NCI-H2029 treated with DMSO at 0.1 percent for 48 hours (cell line): Measurements from ENCODE around the gene CYB561D2.

Source experiments
- DNase-seq: peaks from one replicate; lab custom pipeline; 2025; lab: John Stamatoyannopoulos, UW

CYB561D2 gene

DNA sequence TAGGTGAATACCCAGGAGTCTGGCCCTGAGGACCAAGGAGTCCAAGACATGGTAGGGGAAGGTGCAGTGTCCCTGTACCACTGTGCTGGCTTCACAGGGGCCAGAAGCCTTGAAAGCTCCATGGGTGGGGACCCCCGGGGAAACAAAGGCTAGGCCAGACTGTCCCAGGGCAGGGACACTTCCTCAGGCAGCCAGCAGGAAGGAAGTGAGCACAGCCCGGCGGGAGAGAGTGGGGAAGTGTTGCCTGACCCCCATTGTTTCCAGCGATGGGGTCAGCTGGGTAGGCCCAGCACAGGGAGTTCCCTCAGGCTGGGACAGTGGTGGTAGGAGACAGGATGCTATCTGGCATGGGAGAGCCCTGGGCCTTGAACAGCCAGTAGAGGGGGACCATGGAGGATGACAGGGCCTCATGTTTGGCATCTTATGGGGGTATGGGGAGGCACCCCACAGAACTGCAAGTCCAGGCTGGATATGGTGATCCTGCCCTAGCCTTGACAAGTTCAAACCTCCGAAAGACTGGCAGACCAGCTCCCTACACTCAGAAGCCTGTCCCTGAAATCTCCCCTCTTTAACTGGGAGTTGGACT, 27.0 kb upstream of the CYB561D2 start:
- no peak for DNase-seq

DNA sequence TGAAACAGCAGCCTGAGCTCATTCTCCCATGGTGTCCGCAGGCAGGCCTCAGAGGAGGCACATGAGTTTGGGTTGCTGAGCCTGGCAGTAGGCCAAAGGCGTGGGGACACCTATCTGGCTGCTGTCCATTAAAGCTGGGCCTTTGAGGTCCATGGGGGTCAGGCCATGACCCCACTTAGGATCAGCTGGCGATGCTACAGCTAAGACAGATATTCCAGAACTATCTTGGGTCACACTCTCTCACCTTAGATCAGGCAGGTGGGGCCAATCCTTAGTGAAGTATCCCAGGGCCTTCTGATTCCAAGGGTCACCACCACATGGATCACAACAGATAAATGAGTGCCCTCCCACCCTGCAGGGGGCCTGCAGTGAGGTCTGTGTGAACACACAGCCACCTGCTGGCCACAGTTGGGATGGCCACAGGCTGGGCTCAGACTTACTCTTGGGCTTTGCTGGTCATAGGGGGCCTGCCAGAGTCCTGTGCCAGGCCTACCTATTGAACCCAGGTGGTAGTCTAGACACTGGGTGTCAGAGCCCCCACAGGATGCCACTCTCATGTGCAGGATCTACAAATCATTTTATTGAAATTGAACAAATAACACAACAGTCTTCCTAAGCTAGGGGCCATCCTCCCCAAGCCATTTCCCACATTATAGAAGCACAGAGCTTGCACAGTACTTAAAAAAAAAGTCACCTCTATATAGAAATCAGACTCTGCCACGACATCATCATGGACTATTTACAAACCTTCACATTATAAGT, 26.1 kb upstream of the CYB561D2 start:
- no peak for DNase-seq

DNA sequence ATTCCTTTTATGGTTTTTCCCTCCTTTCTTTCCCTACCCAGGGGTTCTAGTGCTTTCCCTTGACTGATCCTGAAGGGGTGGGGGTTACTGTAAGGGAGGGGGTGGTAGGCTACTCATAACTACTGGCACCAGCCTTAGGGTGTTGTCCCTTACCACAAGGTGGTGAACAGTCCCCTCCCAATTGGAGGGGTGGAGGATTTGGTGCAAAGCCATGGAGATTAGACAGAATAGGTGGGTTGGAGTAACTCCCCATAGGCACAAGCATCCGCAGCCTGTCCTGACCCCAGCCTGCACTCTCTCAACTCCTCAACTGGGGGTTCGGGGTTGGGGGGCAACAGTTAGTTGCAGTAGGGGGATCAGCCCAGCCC, 25.6 kb upstream of the CYB561D2 start:
- DNase-seq, result no peak

DNA sequence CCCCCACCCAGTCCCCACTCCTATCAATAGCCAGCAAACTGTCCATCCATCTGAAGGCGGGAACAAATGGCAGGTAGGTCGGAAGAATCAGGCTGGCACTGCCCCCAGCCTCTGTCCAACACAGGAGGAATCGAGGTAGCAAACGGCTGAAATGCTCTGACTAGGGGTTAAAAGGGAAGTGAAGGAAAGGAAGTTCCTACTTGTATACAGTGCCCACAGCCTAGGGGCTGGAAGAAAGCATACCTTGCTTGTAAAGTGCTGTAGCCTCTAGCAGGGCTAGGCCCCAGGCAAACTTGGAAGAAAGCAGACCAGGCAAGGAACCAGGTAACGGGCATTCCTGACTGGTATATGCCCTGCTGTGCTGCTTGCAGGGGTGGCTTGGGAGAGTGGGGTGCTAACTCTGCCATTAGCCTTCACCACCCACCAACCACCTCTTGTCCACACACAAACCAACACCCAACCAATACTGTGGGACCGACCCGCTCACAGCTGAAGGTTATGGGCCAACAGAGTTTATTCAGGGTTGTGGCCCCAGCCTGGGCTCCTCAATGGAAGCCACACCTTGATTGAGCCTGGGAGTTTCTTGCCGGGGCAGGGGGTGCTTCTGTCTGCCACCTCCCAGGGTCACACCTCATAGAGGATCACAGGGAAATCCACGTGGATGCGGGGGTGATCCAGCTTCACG, 25.0 kb upstream of the CYB561D2 start:
- no peak for DNase-seq

DNA sequence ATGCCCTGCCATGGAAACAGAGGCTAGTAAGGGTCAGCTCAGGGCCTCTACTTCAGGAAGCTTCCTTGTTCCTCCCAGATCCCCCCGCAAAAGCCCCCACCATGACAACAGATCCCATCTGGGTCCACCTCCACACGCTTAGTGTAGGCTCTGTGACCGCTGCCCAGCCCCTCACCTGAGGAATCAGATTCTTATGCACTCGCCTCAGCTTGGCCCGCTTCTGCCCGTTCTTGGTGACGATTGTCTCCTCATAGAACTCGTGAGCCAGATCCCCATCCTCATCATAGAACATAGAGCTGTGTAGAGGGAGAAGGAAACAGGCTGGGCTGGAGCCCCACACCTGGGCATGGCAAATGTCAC, 24.5 kb upstream of the CYB561D2 start:
- no peak for DNase-seq

DNA sequence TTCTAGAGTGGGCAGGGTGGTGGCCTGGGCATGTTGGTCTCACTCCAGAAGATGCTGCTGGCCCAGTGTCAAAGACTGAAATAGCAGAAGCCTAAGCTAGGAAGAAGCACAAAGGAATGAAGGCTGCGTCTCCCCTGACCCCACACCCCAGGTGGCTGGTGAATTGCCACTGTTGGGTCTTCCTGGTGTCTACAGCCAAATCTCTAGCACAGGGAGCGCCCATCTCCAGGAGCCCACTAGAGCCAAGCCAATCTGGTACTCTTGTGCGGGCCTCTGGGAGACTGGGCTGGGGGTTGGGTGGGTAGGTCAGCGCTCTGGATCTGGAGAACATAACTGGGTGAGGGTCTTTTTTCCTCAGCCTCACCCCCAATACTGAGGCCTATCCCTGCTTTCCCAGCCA, 23.5 kb upstream of the CYB561D2 start:
- DNase-seq, result no peak

DNA sequence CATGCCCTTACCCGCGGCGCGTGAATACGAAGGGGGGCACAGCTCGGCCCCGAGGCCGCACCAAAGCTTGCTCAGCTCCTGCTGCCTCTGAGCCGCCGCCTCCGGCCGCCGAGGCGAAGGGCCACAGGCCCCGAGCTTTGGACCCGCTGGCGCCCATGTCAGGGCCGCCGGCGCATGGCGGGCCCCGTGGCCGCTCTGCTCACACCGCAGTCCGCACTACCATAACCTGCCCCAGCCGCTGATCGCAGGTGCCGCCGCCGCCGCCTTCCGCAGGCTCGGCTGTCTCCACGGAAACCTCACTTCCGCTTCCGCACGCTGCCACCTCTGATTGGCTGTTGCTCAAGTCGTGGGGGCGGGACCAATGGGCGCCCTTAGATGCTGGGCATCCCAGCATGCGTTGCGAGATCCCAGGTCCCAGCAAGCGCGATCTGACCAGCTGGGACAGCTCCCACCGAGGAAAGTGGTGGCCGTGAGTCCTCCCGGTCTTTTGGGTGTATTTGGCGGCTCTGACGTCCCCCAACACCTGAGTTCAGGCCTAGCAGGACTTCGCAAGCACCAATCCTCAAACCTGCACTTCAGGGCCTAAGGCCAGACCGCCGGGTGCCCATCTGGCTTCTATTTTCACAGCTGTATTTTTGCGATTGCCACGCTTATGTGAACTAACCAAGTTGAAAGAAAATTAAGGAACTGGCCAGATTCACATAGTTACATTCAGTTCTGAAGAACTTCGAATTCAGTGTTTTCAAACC, 22.5 kb upstream of the CYB561D2 start, which contains the start of gene TUSC2:
TUSC2 (minus strand) TSS at position 281 of the 749 bp plus-strand sequence; CDS start at position 157, 124 bp downstream.
- peak; percentile 43 for DNase-seq

DNA sequence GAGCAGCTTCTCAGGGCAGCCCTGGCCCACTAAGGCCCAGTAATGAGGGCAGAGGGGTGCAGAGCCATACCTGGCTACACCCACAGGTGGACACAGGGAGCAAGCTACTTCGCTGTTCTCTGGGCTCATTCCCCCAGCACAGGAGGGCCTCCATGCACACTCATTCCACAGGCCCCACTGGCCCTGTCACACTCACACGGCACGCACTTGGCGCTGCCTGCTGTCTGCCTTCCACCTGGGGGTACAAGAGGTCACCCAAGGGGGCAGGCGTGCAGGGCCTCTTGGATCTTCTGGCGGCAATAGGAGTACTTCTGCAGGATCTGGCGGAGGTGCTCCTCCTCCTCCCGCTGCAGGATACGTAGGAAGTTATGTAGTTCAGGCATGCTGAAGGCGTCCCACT, 20.3 kb upstream of the CYB561D2 start:
- no peak for DNase-seq

DNA sequence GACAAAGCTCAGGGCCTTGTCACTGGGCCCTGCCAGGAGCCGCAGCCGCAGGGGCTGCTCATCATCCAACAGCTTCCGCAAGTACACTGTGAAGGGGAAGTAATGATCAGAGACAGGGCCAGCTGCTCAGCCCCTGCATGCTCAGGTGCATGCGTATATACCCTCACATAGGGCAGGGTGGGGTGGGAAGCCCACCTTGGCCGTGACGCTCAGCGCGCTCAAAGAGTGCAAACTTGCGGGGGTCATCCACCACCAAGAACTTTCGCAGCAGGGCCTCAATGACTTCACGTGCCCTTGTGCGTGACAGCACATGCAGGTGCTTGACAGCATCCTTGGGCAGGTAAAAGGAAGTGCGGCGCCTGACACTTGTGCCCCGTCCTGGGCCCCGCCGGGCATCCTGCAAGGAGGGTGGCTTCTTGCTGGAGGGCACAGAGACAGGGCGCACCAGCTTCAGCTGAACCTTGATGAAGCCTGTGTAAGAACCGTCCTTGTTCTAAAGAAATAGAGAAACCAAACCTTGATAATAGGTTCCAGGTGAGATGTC, 19.2 kb upstream of the CYB561D2 start:
- DNase-seq, result no peak

DNA sequence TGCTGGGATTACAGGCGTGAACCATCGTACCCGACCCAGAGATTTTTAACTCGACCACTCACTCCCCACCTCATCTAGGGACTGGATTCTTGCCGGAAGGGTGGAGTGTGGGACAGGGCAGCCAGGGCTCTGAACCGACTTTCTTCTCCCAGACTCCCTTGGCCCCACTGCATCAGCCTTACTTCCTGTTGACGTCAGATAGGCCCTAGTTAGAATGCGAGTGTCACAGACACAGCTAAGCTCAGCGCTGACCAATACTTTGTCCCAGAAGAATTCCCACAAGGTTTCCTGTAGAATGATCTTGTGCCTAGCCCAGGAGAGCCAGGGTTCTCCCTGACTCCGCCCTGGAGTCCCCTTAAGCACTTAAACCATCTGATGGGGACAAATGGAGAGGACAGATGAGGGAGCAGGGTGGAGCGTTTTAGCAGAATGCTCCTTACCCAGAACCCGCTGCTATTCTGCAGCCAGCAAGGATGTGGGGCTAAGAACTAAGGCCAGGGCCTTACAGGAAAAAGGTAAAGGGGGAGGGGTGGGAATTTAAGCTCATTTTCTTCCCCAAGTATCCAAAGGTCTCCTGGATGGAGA, 16.8 kb upstream of the CYB561D2 start:
- no peak for DNase-seq

DNA sequence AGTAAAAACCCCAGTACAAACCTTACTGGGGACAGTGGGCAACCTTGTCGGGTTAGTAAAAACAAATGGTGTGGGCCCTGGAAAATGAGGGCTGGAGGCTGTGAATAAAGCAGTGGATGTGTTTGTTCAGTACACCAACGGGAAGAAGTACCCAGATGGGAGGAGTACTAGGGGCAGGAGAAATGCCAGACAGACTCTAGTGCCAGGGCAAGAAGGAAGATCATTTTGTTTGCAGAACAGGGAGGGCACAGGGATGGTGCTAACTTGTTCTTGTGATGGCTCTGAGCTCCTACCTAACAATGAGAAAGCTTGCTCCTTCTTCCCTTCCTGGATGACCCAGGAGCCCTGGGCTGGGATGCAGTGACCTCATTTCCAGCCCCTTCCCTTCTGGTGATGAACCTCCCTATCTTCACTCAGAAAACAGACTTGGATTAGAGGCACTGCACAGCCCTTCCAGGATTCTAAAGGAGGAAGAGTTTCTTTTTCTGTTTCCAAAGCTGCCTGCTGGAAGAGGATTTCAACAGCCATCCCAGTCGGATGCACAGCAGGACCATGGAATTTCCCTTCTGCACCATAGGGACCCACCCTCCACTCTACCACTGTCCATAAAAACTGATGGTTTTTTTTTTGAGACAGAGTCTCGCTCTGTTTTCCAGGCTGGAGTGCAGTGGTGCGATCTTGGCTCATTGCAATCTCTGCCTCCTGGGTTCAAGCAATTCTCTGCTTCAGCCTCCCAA, 16.2 kb upstream of the CYB561D2 start:
- no peak for DNase-seq

DNA sequence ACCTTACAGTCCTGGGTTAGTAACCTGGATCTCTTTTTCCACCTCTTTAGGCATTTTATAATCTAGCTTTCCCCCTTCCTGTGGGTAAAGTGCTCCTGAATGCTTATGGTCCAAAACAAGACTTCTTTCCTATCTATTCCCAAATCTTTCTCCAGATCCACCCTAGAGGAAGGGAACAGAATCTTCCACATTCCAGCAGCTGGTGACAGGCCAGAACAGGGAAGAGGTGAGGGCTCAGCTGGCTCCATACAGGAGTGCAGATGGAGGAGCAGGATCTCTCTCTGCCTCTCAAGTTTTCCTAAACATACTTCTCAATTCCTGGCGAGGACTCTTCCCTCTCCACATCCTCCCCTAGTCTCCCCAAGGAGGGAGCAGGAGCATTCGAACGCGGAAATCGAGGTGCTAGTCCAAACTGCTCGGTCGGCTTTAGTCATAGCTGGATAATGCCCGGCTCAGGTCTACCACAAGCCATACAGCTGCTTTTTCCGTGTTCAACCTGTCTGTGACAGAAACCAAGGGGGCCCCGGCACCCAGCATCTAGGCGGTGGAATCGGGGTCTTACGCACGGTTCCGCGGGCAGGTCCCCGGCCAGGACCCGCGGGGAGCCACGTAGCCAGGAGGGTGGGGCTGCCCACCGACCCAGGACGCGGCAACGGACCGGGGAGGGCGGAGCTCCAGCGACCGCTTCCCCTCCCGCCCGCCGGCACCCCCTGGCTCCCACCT, 14.0 kb upstream of the CYB561D2 start:
- no peak for DNase-seq

DNA sequence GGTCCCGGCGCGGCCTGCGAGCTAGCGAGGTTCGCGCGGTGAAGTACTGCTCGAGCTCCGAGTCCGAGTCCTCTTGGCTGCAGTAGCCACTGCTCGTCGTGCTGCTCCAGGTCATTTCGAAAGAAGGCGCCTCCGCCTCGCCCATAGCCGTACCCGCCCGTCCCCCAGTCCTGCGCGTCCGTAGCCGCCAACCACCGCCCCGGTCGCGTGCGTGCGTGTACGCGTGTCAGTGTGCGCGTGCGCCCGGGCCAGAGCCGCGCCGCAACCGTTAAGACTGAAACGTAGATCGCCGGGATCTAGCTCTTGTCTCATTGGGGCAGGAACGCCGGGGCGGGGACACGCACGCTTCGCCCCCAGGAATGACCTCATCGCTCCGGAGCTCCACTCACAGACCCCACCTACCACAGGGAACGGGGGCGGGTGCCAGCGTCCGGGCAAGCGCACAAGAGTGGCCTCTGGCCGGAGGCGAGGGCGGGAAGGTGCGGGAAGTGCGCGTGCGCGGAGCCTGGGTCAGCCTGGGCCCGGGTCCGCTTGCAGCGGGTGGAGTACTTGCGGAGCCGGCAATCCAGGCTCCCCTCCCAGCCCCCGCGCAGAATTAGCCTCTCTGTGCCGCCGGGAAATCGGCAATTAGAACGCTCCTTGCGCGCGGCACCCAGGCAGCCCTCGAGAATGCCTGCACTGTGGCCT, 13.3 kb upstream of the CYB561D2 start:
- peak; percentile 73 for DNase-seq

DNA sequence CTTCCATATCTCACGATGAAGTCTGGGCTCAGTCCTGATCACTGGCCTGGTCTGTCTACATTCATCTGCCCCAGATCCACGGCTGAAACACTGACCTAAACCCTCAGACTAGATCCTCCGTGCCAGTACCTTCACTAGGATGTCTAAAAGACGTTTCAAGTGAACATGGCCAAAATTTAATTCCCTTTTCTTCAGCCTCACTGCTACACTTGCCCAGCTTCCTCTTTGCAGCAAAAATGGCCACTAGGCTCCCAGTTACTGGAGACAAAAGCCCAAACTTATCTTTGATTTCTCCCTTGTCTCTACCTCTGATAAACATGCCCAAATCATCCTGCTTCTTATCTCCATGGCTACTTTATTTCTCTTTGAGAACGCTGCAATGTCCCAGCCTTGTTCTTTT, 11.7 kb upstream of the CYB561D2 start:
- no peak for DNase-seq

DNA sequence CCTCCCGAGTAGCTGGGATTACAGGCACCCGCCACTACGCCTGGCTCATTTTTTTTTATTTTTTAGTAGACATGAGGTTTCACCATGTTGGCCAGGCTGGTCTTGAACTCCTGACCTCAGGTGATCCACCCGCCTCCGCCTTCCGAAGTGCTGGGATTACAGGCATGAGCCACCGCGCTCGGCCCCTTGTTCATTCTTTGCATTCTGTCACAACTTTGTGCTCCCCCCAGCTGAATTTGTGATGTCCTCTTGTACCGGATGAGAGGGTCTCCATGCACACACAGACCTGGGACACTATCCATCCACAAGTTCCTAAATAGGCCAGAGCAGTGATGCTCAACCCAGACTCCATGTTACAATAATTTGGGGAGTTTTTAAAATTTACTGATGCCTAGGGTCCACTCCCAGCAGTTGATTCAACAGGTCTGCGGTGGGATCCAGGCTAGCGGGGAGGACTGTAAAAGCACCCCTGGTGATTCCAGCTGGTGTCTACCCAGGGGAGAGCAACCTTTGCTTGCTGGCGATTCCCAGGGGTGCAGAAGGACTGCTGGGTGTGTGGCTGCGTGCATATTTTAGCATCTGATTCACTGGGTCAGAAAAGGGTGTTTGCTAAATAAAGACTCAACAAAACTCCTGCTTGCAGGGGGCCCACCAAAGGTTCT, 11.0 kb upstream of the CYB561D2 start:
- no peak for DNase-seq

DNA sequence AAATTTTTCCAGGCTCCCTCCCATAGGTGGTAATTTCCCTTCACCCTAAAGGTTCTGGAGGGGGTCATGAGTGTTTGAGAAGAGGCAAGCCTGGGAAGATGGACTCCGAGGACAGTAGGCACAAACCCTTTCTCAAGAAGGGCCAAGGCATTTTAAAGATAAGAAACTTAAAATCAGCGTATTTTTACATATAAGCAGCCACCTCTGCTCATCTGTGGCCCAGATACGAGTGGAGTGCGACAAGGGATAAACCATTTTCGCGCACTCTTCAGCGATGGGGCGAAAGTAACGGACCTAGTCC, 10.6 kb upstream of the CYB561D2 start:
- no peak for DNase-seq

DNA sequence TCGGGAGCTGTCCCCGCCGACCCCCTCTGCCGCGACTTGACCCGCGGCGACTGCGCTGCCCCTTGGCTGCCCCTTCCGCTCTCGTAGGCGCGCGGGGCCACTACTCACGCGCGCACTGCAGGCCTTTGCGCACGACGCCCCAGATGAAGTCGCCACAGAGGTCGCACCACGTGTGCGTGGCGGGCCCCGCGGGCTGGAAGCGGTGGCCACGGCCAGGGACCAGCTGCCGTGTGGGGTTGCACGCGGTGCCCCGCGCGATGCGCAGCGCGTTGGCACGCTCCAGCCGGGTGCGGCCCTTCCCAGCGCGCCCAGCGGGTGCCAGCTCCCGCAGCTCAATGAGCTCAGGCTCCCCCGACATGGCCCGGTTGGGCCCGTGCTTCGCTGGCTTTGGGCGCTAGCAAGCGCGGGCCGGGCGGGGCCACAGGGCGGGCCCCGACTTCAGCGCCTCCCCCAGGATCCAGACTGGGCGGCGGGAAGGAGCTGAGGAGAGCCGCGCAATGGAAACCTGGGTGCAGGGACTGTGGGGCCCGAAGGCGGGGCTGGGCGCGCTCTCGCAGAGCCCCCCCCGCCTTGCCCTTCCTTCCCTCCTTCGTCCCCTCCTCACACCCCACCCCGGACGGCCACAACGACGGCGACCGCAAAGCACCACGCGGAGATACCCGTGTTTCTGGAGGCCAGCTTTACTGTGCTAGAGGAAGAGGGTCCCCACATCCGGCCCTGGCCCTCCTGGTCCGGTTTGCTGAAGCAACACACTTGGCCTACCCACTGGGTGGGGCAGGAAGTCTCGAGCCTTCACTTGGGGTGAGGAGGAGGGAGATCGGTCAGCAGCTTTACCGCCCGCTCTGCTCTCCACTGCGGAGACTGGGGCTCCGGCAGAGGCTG, 10.0 kb upstream of the CYB561D2 start, which contains the start of gene RASSF1:
RASSF1 (minus strand) TSS at position 389 of the 882 bp plus-strand sequence; CDS start at position 358, 31 bp downstream.
- DNase-seq, result no peak

DNA sequence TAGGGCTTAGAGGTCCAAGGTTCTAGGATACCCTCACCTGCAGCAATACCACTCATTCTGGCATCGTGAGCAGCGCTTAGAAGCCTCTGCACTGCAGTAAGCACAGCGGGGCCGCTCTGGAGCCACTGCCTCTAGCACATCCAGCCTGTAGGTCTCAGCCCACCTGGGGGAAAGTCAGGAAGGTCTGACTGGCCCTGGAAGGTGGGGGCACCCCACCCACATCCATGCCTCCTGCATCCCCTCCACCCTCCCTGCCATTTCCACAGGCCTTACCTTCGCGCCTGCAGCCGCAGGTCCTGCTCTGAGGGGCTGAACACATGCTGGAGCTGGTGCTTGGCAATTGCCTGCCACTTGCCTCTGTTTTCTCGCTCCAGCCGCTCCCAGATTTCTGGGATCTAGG, 9.1 kb upstream of the CYB561D2 start:
- DNase-seq, result no peak
